ENCODE results near the gene RASGEF1B.

The RASGEF1B gene

DNA sequence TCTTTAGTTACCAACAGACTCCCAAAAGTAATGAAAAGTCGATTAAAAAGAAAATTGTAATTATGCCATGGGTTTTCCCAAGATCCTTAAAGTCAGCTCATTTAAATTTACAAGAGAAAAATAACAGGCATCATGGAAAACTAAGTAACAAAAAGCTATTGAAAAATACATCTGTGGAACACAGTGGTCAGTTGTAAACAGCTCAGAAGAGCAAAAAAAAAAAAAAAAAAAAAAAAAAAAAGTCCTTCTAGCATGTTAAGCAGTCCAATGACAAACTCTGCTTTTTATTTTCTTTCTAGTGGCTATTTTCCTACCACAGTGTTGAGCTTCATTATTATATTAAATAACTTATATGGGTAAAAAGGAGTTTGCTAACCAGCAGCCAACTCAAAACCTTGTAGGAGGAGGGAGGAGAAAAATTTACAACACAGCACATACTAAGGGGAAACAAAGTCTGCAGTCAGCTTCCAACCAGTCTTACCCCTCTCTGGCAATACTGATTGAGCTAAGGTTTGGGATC is 44.9 kb downstream of the RASGEF1B start:
- TF ChIP-seq, protein P1, sequence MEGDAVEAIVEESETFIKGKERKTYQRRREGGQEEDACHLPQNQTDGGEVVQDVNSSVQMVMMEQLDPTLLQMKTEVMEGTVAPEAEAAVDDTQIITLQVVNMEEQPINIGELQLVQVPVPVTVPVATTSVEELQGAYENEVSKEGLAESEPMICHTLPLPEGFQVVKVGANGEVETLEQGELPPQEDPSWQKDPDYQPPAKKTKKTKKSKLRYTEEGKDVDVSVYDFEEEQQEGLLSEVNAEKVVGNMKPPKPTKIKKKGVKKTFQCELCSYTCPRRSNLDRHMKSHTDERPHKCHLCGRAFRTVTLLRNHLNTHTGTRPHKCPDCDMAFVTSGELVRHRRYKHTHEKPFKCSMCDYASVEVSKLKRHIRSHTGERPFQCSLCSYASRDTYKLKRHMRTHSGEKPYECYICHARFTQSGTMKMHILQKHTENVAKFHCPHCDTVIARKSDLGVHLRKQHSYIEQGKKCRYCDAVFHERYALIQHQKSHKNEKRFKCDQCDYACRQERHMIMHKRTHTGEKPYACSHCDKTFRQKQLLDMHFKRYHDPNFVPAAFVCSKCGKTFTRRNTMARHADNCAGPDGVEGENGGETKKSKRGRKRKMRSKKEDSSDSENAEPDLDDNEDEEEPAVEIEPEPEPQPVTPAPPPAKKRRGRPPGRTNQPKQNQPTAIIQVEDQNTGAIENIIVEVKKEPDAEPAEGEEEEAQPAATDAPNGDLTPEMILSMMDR (IDR thresholded peaks at IDR 0.05; ENCODE audit: insufficient read depth, low read depth, low read length, missing control alignments): no peak
- H3K4me3 ChIP-seq (ENCODE audit: low read length): no peak overlapping the region
- no peak for DNase-seq (ENCODE audit: low read depth)

DNA sequence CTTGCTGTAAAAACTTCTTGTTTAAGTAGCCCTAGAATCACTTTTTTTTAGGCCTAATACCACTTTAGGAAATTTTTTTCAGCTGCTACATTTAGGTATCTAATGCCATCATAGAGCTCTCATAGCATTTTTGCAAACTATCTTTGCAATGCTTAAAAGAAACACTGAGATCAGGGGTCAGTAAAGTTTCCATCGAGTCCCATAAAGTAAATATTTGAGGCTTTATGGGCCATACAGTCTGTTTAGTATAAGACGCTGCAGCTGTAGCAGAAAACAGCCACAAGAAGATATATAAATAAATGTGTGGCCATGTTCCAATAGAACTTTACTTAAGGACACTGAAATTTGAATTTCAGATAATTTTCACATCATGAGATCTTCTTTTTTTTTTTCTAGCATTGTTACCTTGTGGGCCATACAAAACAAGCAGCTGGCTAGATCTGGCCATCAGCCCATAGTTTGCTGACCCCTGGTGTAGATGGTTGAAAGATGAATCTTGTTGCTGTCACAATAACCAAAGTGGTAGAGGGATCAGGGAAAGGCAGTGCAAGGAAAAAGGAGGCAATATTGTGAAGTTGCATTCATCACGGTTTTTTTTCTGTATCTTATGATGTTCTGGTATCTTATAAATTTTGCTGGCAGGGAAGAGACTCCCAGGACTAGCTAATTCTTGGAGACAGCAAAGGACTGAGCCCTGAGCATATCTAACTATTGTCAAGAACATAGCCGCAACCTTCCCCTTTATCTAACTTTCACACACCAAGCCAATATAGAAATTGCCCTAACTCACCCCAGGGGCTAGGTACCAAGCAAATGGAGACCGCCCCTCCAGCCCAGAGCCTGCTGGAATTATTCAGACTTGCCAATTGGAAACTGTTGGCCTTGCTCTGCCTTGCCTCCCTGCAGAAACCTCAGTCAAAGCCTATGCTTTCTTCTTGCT is 46.6 kb downstream of the RASGEF1B start:
- no peak overlapping the region for H3K4me3 ChIP-seq (ENCODE audit: low read length)
- TF ChIP-seq, protein P1 (IDR thresholded peaks at IDR 0.05; ENCODE audit: insufficient read depth, low read depth, low read length, missing control alignments): no peak

DNA sequence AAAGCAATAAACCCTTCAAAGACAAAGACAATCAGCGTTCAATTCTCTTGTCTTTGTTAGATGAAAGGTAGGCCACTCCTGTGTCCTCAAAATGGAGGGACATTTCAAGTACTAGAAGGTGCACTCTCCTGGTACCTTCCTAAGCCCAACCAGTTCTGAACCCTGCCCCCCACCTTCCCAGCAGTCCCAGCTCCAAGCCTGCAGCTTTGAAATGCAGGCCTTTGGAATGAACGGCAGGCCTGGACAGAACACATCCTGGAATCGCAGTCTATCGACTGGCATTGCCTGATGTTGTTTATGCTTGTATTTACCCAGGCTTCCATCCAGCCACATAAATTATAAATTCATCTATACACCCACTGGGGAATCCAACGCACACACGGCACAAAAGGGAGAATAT is 47.4 kb downstream of the RASGEF1B start:
- DNase-seq (ENCODE audit: low read depth): peak; percentile 73

More for the DNA sequence above, 46.6 kb downstream of the RASGEF1B start:
- DNase-seq (ENCODE audit: low read depth): no peak

DNA sequence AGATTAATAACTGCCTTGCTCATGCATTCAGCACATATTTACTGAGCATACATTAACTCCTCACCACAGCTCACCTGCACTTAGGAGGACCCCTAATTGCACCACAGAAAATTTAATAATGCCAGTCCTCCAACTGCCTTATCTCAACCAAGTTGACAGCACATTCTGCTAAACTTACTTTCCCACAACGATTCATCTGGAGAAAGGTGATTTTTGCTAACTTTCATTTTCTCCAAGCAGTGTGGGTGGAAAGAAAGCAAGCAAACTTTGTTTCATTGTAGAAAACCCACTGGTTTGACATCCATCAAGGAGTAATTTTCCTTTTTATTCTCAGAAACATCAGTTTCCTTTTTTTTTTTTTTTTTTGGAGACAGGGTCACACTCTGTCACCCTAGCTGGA is 49.1 kb downstream of the RASGEF1B start:
- DNase-seq (ENCODE audit: low read depth): no peak
- TF ChIP-seq, protein P1 (IDR thresholded peaks at IDR 0.05; ENCODE audit: insufficient read depth, low read depth, low read length, missing control alignments): no peak
- no peak overlapping the region for H3K4me3 ChIP-seq (ENCODE audit: low read length)

More for the DNA sequence above, 47.4 kb downstream of the RASGEF1B start:
- TF ChIP-seq, protein P1 (IDR thresholded peaks at IDR 0.05; ENCODE audit: insufficient read depth, low read depth, low read length, missing control alignments): no peak
- no peak overlapping the region for H3K4me3 ChIP-seq (ENCODE audit: low read length)

DNA sequence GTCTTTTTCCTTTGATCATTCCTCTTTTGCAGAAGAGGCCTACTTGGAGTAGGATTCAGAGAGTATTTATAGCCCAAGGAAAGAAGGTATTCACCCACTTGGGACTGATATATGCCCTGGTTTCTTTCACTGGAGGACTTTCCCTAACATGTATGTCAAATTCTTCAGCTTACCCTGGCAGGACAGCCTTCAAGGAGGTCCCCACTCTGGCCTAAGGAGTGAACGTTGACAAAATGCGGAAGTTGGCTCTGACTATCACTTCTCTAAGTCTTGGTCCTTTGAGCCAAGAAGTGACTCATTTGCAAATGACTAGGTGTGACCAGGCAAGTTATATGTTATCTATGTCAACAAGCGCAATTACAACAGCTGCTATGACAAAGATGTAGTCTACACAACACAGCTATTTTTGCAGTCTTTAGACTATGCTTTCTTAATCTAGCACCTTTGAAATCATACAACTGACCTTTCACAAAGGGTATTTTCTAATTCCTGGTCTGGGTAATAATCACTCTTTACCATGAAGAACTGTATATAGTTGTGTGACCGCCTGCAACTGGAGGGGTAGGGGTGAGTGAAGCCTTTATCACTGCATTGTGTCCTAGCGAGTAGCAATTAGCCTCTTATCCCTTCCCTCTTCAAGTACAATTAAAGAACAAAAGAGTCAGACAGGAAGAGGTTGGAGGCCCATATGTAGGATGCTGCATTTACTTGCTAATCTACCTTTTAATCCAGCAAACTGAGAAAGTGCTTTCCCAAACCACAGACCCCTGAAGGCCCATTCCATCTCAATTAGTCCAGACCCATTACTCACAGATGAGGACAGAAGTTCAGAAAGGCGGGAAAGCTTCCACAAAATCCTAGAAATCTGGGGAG is 50.1 kb downstream of the RASGEF1B start:
- DNase-seq (ENCODE audit: low read depth): peak; percentile 95
- H3K4me3 ChIP-seq (ENCODE audit: low read length): no peak overlapping the region
- TF ChIP-seq, protein P1 (IDR thresholded peaks at IDR 0.05; ENCODE audit: insufficient read depth, low read depth, low read length, missing control alignments): no peak

DNA sequence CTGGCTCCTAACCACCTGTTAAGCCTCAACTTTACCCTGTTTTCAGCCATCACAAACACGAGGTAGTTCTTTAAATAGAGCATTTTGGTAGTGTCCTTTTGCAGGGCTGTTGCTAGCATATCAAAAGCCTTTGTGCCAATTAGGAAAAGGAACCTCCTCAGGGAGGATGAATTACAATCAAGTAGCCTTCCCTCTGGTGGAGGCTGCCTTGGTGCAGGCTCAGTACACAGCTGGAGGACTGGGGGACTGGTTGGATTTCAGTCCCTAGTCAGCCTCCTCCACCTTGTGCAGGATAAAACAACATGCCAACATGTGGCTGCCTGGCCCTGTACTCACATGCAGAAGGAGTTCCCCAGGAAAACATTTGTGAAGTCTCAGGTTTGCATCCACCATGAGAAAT is 53.1 kb downstream of the RASGEF1B start:
- no peak for DNase-seq (ENCODE audit: low read depth)
- no peak overlapping the region for H3K4me3 ChIP-seq (ENCODE audit: low read length)
- TF ChIP-seq, protein P1 (IDR thresholded peaks at IDR 0.05; ENCODE audit: insufficient read depth, low read depth, low read length, missing control alignments): no peak

Data from epithelial cell of esophagus (primary cell).